WTC11 (cell line): ENCODE measurements around the gene SLC19A3.

Experiments
- JUN ChIP-seq: sonication (generic); formaldehyde crosslinking; IDR thresholded peaks from 2 replicates; pipeline ENCODE4 v1.8.0; 2023; ENCODE audit warnings: mild to moderate bottlenecking, missing genetic modification reagents
- TF ChIP-seq, protein P1 (sequence below): sonication (generic); formaldehyde crosslinking; conservative IDR thresholded peaks from 2 replicates; pipeline ENCODE4 v1.8.1; 2023; ENCODE audit warnings: mild to moderate bottlenecking, low read depth, missing genetic modification reagents, moderate library complexity

GRCh38 chr2:227687189-227687588, 30.6 kb downstream of the SLC19A3 start:
- no peak for TF ChIP-seq JUN (CRISPR knock-in tag)
- TF ChIP-seq, protein P1, sequence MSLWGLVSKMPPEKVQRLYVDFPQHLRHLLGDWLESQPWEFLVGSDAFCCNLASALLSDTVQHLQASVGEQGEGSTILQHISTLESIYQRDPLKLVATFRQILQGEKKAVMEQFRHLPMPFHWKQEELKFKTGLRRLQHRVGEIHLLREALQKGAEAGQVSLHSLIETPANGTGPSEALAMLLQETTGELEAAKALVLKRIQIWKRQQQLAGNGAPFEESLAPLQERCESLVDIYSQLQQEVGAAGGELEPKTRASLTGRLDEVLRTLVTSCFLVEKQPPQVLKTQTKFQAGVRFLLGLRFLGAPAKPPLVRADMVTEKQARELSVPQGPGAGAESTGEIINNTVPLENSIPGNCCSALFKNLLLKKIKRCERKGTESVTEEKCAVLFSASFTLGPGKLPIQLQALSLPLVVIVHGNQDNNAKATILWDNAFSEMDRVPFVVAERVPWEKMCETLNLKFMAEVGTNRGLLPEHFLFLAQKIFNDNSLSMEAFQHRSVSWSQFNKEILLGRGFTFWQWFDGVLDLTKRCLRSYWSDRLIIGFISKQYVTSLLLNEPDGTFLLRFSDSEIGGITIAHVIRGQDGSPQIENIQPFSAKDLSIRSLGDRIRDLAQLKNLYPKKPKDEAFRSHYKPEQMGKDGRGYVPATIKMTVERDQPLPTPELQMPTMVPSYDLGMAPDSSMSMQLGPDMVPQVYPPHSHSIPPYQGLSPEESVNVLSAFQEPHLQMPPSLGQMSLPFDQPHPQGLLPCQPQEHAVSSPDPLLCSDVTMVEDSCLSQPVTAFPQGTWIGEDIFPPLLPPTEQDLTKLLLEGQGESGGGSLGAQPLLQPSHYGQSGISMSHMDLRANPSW = no peak
